GM18526 (cell line): Measurements from ENCODE around the gene DYNLL2.

Experiments
- POLR2A ChIP-seq: IDR thresholded peaks from 3 replicates; pipeline ENCODE4 v1.6.1; 2011; ENCODE audit not compliant: insufficient read length; ENCODE audit errors: extremely low read depth

Gene DYNLL2

DNA sequence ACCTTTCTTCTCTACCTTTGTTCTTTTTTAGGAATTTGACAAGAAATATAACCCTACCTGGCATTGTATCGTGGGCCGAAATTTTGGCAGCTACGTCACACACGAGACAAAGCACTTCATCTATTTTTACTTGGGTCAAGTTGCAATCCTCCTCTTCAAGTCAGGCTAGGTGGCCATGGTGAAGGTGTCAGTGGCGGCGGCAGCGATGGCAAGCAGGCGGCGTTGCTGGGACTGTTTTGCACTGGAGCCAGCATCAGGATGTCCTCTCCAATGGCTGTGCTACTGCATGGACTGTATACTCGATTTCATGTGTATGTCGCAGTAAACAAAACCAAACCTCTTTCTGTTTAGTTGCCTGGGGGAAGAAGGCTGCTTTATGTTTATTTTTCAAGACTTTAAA lies 5.9 kb downstream of the DYNLL2 start:
- TF ChIP-seq POLR2A = no peak

DNA sequence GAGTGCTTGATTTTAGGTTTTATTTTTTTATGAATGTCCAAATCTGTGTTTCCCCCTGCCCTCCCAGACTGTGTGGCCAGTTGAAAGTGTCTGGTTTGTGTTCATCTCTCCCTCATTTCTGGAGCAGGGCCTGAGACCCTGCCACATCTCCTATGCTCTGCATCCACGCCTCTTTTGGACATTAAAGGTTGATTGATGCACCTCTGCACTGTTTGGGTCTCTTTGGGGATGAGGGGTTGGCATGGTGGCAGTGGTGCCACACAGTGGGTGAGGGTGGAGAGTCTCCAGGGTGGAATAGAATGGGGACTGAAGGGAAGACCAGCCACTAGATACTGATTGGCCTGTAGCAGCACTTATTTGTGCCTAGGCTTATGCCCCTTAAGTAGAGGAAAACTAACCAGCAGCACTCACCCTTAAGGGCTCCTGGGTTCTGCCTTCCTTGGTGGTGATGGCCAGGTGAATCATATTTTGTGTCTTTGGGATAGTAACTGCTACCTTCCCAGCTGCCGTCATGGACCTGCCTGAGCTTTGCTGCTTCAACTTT lies 7.9 kb downstream of the DYNLL2 start:
- TF ChIP-seq POLR2A = no peak

DNA sequence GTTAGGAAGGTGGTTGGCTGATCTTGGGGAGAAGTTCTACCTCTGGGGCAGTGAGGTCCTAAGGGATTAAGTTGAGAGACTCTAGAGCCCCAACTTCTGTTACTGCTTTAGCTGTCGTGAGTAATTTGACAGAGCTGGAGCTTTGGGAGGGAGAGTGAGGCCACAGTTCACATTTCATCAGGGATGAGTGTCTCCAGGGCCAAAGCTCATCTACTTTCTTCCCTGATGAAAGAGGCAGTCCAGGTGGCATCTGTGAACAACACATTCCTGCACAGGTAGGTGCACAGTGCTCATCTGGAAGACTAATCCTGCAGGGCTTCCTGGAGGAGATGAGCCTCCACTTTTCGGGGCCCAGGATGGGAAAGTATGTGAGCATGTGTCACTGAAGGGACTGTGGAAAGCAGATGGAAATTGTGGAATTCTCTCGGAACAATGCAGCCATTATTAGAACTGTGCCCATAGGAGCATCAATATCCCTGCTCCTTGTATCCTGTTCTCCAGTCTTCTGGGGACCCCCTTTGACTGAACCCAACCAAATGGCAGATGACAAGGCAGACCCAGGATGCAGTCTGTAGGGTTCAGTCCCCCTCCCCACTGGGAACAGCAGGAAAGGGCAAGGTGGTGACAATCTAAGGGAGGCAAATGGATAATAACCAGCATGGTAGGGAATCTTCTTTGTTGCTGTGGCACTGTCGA lies 9.0 kb downstream of the DYNLL2 start:
- no peak for TF ChIP-seq POLR2A

DNA sequence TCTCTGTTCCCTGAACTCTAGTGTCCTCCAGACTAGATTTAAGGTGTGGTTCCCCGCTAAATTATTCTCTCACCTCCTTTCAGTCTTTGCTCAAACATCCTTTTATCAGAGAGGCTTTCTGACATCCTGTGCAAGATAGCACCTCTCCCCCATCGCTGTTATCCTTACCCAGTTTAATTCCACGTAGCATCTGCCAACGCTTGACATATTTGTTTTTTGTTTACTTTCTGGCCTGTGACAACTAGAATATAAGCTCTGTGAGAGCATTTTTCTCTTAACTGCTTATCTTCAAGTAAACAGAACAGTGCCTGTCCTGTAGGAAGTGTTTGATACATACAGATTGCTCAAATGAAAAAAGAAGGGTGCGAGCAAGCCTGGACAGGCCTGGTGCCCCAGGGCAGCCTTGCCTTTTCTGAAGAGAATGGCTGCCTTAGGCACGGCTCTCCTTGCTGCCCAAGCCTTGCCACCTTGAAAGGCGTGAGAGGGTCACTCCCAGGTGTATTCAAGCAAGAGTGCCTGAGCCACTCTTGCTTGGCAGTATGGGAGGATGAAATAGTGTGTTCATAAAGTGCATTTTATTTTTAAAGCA lies 9.7 kb downstream of the DYNLL2 start:
- TF ChIP-seq POLR2A = no peak

DNA sequence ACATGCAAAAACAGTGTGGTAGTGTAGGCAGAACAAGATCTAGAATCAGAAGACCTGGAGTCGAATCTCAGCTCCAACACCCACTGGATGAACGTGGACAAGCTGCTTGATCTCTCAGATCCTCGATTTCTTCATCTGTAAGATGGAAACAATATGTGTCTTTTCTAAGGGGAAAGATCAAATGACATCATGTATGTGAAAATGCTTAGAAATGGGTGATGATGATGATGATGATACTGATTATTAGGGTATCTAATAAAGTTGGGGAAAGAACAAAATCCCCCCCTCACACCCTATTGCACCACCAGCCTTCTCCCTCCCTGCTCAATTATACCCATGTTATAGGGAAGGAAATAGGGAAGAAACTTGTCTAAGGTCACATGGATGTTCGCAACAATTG lies 10.9 kb downstream of the DYNLL2 start:
- no peak for TF ChIP-seq POLR2A

DNA sequence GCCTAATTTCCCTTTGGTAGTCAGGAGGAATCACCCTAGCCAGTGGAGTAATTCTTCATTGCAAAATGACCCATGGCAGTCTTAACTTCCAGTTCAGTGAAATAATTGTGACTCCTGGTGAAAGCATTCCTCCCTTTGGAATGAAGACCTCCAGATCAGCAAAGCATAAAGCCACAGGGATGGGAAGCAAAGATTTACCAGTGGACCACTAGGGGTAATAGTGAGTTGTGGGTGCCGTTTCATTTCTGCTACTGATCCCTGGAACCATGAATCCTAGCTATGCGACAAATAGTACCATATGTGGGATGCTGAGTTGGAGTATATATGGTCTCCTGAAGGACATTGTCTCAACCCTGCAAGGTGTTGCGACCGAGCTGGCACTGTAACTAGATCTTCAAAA lies 13.7 kb downstream of the DYNLL2 start:
- no peak for TF ChIP-seq POLR2A

DNA sequence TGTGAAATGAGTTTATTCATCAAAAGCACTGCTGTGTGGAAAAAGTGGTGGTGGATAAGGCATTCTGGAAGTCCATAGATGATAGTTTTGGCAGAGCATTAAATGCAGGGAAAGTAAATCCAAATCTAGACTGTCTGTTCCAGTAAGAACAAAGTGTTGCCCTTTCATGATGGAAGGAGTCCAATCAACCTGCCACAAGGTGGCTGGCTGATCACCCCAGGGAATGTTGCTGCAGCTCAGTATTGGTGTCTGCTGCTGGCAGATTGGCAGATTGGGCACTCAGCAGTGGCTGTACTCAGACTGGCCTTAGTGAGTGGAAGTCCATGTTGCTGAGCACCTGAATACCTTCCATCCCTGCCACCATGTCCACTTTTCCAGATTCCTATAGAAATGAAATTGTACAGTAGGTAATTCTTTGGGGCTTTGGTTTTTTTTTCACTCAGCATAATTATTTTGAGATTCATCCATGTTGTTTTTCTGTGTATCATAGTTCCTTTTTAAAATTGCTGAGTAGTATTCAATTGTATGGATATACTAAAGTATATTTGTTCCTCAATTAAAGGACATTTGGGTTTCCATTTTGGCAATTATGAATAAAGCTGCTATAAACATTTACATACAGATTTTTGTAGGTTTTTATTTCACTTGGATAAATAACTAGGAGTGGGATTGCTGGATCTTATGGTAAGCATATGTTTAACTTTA lies 14.3 kb downstream of the DYNLL2 start:
- TF ChIP-seq POLR2A = no peak

DNA sequence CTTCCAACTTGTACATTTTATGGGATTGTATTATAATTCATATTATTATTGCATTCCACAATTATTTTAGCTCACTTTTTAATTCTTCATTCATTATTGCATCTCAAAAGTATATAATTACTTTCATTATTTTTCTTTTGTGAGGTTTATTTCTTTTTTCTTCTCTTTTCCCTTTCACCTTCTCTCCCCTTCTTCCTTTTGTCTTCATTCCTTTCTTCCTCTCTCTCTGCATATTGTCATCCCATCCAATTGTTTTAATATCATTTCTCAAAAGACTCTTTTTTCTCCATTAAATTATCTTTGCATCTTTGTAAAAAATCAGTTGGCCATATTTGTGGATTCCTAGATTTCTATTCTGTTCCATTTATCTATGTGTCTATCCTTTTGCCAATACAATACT lies 17.3 kb downstream of the DYNLL2 start:
- TF ChIP-seq POLR2A = no peak

DNA sequence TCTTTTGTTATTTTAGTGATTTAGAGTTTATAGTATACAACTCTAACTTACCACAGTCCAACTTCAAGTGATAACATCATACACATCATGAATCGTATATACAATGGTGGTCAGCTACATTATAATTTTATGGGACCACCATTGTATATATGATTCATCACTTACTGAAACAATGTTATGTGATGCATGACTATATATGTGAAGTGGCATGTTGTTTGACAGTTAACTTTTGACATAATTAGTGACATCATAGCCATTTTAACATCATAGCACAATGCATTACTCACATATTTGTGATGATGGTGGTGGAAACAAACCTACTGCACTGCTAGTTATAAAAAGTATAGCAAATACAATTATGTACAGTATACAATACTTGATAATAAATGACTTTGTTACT lies 21.9 kb downstream of the DYNLL2 start:
- TF ChIP-seq POLR2A = no peak

DNA sequence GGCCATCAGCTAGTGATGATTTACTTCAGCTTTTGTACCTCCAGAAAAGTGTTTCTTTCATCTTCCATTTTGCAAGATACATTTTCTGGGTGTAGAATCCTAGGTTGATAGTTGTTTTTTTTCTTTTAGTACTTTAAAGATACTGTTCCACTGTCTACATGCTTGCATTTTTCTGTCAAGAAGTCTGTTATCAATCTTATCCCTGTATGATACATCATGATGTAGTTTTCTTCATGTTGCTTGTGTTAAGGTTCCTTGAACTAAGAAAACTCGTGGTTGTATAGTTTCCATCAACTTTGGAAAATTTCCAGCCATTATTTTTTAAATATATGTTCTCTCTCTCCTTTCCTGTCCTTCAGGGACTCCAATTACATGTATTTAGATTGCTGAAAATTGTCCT lies 24.1 kb downstream of the DYNLL2 start:
- no peak for TF ChIP-seq POLR2A

DNA sequence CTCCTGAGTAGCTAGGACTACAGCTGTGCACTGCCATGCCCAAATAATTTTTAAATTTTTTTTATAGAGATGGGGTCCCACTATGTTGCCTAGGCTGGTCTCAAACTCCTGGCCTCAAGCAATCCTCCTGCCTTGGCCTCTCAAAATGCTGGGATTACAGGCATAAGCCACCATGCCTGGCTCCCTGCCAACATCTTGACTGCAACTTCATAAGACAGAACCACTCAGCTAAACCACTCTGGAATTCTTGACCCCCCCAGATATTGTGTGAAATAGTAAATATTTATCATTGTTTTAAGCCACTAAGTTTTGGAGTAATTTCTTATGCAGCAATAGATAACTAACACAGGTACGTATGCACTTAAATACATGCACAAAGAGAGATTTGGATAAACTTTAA lies 26.0 kb downstream of the DYNLL2 start:
- no peak for TF ChIP-seq POLR2A

DNA sequence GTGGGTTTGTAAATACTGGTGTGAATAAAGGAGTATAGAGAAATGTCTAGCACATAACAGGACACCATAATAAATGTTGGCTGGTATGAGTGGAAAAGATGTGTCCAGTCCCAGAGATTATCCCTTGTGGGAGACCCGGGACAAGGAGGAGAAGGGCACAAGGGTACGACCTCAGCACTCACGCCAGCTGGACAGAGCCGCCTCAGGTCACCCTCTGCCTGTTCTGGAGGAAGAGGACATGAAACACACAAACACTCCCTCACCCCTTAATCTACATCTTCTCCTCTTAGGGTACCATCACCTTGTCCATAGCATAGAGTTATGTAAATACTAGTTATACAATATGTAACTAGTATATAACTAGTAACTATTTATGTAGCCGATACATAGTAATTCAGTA lies 26.8 kb downstream of the DYNLL2 start:
- no peak for TF ChIP-seq POLR2A

DNA sequence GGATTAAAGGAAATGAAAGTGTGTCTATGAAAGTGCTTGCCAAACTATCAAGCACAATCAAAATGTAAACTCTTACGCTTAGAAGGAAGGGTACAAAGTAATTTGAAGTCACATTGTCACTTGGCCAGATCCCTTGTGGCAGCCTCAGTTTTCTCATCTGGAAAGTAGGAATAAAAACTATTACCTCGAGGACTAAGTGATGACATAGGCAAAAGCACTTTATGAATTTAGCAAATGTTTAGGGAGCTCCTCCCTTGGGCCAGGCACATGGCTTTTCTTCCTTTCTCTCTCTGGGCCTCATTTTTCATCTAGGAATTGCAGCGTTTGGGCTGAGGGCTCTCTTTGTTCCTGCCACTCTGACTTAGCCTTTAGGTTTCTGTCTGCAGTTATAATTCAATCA lies 28.5 kb downstream of the DYNLL2 start:
- TF ChIP-seq POLR2A = no peak

DNA sequence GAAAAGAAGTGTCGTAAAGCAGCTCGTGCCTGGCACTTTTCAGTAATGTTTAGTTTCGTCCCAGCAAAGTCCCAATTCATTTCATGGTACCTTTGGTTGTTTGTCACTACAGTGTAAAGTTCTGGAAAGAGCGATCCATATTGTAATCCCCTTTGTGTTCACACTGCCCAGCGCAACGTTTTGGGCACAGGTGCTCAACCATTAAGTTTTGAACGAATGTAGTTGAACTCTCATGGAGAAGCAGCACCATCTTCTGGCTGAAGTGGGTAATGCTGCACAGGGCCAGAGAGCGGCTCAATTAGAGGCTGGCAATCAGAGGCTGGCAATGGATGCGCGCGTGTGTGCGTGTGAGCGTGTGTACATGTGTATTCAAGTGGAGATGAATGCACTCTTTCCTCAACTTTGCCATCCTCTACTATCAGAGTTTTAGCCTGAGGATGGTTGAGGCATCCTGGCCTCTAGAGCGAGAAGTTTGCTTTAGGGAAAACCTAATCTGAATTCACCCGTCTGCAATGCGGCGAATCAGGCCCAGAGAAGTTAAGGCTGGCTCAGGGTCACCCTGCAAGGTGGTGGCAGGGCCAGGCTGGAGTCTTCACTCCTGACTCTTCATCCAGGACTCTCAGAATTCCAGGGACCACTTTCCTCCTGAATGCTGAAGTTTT lies 29.9 kb downstream of the DYNLL2 start:
- TF ChIP-seq POLR2A = no peak

DNA sequence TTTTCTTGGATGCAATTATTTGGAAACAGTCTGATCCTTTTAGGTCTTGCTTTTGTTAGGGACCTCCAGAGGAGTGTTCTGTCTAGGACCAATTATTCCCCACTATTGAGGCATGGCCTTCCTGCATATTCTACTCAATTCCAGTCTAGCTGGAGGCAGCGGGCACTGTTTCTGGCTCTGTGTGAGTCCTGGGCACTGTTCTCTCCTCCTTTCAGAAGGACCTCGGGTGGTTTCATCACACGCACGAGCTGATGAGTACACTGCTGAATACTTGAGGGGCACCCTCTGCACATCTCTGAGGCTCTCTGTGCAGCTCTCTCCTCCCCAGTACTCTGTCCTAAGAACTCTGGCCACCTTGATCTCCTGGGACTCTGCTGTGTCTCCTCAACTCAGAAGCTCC lies 30.7 kb downstream of the DYNLL2 start:
- TF ChIP-seq POLR2A = no peak

DNA sequence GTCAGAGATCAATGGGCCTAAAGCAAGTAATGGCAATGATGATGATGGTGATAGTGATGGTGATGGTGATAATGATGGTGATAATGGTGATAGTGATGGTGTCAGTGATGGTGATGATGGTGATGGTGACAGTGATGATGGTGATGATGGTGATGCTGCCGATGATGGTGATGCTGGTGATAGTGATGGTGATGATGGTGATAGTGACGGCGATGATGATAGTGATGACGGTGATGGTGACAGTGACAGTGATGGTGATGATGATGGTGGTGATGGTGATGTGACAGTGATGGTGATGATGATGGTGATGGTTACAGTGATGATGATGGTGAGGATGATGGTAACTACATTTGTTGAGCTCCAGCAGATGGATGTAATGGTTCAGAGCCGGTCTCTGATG lies 34.2 kb downstream of the DYNLL2 start:
- TF ChIP-seq POLR2A = no peak
